Peyer's patch (tissue), 4 donors: ENCODE data around the gene PLD1. TPM values are rescaled to one million over a fixed set of nuclear protein-coding genes. Genes with fewer than 3 reads are reported as not detected.
A peak's percentile ranks its signal among the peaks of the same experiment; 100 is the strongest.
"Not testable (repeated sequence)": the region's sequence is repeated elsewhere in the genome, so short reads cannot be mapped to it uniquely, and the experiment has no call there.

Experiments
- DNase-seq, 3 donors: peaks; one replicate each; pipeline ENCODE4 v3.0.0-alpha.2; 2017 to 2019
- H3K27ac ChIP-seq, 4 donors: fragments of 200-600 bp; sonication (generic); one replicate each; pipeline ENCODE4 v1.5.1; 2016 to 2019
- H3K27me3 ChIP-seq, 2 donors: fragments of 200-600 bp; sonication (generic); one replicate each; pipeline ENCODE4 v1.5.1; 2019
- H3K36me3 ChIP-seq, 3 donors: fragments of 200-600 bp; sonication (generic); one replicate each; pipeline ENCODE4 v1.5.1; 2016 to 2019
- H3K4me1 ChIP-seq, 4 donors: fragments of 200-600 bp; sonication (generic); one replicate each; pipeline ENCODE4 v1.5.1; 2016 to 2019
- H3K4me3 ChIP-seq, 4 donors: fragments of 200-600 bp; sonication (generic); 1 replicate in 3 of 4; 2 replicates in 1 of 4; pipeline ENCODE4 v1.5.1; 2016 to 2019; ENCODE audit warnings: mild to moderate bottlenecking in 1 of 4
- H3K9me3 ChIP-seq, 4 donors: fragments of 200-600 bp; sonication (generic); one replicate each; pipeline ENCODE4 v1.5.1; 2016 to 2019; ENCODE audit warnings: mild to moderate bottlenecking in 1 of 4
- POLR2A ChIP-seq, 2 donors: fragments of 450-650 bp; IDR thresholded peaks; one replicate each; pipeline ENCODE4 v1.5.1; 2017; ENCODE audit warnings: antibody characterized with exemption in 2 of 2, mild to moderate bottlenecking in 2 of 2, moderate library complexity in 2 of 2
- total RNA-seq, 4 donors: library from RNA; depleted of rRNA; stranded (reverse); fragments of >200 nt; gene quantifications; one replicate each; pipeline ENCODE4 v1.1.0, GENCODE V29; 2016
- TF ChIP-seq, protein P1 (sequence below), 6 experiments: fragments of 450-650 bp in 4 of 6; fragments of 200-600 bp in 2 of 6; sonication (generic) in 1 of 6; IDR thresholded peaks; one replicate each; pipeline ENCODE4 v1.5.1; 2017 to 2019; ENCODE audit warnings: antibody characterized with exemption in 6 of 6, mild to moderate bottlenecking in 3 of 6, moderate library complexity in 1 of 6

PLD1 gene
- total RNA-seq, 4 donors from 2014 or later, result 120 to 218 (median 187) TPM

- Histone ChIP-seq H3K9me3 (no peaks in the 10 kb centered on the region), H3K4me3 (no peak overlapping the region), H3K4me1 (peaks cover 0 to 31% (median 2%) of the 10 kb centered on the region in 4 donors), H3K36me3 (no peaks in the 10 kb centered on the region), H3K27me3 (no peaks in the 10 kb centered on the region), H3K27ac (no peak overlapping the region)
- DNase-seq, result no peak
- TF ChIP-seq, protein P1, sequence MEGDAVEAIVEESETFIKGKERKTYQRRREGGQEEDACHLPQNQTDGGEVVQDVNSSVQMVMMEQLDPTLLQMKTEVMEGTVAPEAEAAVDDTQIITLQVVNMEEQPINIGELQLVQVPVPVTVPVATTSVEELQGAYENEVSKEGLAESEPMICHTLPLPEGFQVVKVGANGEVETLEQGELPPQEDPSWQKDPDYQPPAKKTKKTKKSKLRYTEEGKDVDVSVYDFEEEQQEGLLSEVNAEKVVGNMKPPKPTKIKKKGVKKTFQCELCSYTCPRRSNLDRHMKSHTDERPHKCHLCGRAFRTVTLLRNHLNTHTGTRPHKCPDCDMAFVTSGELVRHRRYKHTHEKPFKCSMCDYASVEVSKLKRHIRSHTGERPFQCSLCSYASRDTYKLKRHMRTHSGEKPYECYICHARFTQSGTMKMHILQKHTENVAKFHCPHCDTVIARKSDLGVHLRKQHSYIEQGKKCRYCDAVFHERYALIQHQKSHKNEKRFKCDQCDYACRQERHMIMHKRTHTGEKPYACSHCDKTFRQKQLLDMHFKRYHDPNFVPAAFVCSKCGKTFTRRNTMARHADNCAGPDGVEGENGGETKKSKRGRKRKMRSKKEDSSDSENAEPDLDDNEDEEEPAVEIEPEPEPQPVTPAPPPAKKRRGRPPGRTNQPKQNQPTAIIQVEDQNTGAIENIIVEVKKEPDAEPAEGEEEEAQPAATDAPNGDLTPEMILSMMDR (IDR thresholded peaks at IDR 0.05), result no peak
- TF ChIP-seq POLR2A (IDR thresholded peaks at IDR 0.05), result no peak
These were observed 62.0 kb downstream of the PLD1 start for GRCh38 chr3:171748064-171748924.

- no peak for DNase-seq
- TF ChIP-seq POLR2A (IDR thresholded peaks at IDR 0.05), result no peak
- TF ChIP-seq, protein P1 (IDR thresholded peaks at IDR 0.05), result no peak
- H3K4me1 ChIP-seq, result peaks cover 0 to 24% (median 2%) of the 10 kb centered on the region in 4 donors
- H3K27me3 ChIP-seq, result no peaks in the 10 kb centered on the region
- no peak overlapping the region for H3K4me3 ChIP-seq
- H3K27ac ChIP-seq, result no peak overlapping the region
- H3K9me3 ChIP-seq, result no peaks in the 10 kb centered on the region
- H3K36me3 ChIP-seq, result no peaks in the 10 kb centered on the region
These were observed 62.9 kb downstream of the PLD1 start for GRCh38 chr3:171747223-171747920.

DNA sequence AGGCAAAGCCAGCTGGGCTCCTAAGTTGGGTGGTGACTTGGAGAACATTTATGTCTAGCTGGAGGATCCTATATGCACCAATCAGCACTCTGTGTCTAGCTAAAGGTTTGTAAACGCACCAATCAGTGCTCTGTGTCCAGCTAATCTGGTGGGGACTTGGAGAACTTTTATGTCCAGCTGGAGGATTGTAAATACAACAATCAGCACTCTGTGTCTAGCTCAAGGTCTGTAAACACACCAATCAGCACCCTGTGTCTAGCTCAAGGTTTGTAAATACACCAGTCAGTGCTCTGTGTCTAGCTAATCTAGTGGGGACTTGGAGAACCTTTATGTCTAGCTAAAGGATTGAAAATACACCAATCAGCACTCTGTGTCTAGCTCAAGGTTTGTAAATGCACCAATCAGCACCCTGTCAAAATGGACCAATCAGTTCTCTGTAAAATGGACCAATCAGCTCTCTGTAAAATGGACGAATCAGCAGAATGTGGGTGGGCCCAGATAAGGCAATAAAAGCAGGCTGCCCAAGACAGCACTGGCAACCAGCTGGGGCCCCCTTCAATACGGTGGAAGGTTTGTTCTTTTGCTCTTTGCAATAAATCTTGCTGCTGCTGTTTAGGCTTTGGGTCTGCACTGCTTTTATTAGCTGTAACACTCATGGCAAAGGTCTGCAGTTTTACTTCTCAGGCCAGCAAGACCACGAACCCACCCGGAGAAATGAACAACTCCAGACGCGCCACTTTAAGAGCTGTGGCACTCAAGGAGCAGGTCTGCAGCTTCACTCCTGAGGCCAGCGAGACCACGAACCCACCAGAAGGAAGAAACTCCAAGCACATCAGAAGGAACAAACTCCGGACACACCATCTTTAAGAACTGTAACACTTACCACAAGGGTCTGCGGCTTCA lies 63.7 kb downstream of the PLD1 start:
- not testable (repeated sequence) for H3K27ac ChIP-seq, H3K9me3 ChIP-seq, H3K27me3 ChIP-seq, DNase-seq, H3K36me3 ChIP-seq, H3K4me3 ChIP-seq
- peaks cover 0 to 28% (median 2%) of the 10 kb centered on the region in 4 donors for H3K4me1 ChIP-seq

GRCh38 chr3:171745577-171746319 lies 64.5 kb downstream of the PLD1 start:
- Histone ChIP-seq H3K4me1 (peaks cover 0 to 32% (median 2%) of the 10 kb centered on the region in 4 donors), H3K27ac (no peak overlapping the region), H3K9me3 (no peaks in the 10 kb centered on the region), H3K27me3 (no peaks in the 10 kb centered on the region), H3K36me3 (no peaks in the 10 kb centered on the region), H3K4me3 (no peak overlapping the region)
- DNase-seq, result peak in 1 of 3 donors; percentile 45
- TF ChIP-seq POLR2A (IDR thresholded peaks at IDR 0.05), result no peak
- TF ChIP-seq, protein P1 (IDR thresholded peaks at IDR 0.05), result no peak

- peak in 2 of 3 donors; percentile 47 to 64 for DNase-seq
These were observed 66.0 kb downstream of the PLD1 start for GRCh38 chr3:171744158-171744741.

More at GRCh38 chr3:171744158-171744741, 66.0 kb downstream of the PLD1 start:
- no peaks in the 10 kb centered on the region for H3K9me3 ChIP-seq
- H3K27ac ChIP-seq, result no peak overlapping the region
- peaks cover 0 to 47% (median 2%) of the 10 kb centered on the region in 4 donors for H3K4me1 ChIP-seq
- H3K36me3 ChIP-seq, result no peaks in the 10 kb centered on the region
- no peak for TF ChIP-seq POLR2A (IDR thresholded peaks at IDR 0.05)
- TF ChIP-seq, protein P1 (IDR thresholded peaks at IDR 0.05), result no peak
- no peaks in the 10 kb centered on the region for H3K27me3 ChIP-seq
- H3K4me3 ChIP-seq, result no peak overlapping the region
